CD4-positive, alpha-beta T cell treated with Interleukin-15 for 4 hours (primary cell): ENCODE results near the gene SMS.
"Not testable (repeated sequence)": the region's sequence is repeated elsewhere in the genome, so short reads cannot be mapped to it uniquely, and the experiment has no call there.

ENCODE experiments used
- DNase-seq: peaks from one replicate; pipeline ENCODE4 v3.0.0-alpha.2; 2020; ENCODE audit warnings: low spot score

SMS gene

DNA sequence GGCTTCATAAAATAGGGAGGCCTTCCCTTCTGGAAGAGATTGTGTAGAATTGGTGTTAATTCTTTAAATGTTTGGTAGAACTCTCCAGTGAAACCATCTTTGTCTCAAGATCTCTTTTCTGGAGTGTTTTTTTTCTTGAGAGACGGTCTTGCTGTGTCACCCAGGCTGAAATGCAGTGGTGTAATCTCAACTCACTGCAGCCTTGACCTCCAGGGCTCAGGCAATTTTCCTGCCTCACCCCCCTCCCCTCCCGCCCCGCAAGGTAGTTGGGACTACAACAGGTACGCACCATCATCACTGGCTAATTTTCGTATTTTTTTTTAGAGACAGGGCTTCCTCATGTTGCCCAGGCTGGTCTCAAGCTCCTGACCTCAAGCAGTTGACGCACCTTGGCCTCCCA lies 12.1 kb downstream of the SMS start:
- no peak for DNase-seq

DNA sequence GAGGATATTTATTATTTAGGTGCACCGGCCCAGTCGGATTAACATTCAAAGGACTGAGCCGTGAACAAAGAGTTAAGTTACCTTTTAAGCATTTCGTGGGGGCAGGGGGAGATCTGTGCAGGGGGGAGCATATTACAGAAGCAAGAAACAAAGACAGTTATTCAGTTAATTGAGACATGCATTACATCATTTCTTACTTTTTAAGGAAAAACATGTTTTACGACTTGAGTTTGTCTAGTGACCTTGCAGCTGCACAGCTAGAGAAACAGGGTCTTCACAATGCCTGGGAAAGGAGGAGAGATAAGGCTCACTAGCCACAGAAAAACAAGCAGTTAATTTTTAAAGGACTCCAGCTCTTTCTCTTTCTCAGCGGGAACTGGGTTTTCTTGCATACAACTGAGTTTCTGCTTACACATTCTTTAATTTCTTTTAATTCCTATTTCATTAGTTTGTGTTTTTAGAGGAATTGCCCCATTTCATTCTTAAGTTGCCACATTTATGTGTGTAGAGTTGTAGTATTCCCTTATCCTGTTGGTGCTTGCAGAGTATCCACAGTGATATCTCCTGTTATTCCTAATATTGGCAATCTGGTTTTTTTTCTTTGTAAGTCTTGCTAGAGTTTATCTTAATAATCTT lies 12.8 kb downstream of the SMS start:
- not testable (repeated sequence) for DNase-seq

DNA sequence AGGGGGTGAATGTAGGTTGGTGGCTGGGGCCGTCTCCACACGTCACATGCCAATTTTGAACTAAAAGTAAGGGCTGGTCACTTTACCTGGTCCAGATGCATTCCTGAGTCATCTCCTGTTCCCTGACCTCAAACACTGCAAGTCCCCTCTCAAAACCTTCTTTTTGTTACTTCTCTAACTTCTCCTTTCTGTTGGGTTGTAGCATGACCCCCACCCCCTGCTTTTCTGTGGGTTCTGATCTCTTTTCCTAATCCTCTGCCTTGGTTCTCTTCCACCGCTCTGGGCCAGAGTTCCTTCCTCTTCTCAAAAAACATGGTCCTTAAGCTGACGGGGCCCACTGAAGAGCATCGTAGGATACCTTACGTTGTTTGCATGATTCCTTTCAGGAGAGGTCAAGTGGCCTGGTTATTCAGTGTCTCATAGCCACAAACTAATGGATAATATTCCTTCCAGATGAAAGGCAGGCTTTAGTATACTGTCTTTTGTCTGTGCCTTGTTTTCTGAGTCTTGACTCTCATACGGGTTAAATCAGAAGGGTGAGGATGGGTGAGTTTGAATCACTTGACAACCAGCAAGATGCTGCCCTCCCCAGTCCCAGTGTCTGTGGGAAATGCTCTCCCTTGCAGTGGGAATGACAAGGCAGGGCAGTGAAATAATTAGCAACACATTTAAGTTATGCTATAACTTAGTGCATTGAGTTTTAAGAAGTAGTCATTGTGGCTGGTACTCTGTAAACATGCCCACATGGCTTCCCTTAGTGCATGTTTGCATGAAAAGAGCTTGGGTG lies 15.1 kb downstream of the SMS start:
- DNase-seq, result no peak

DNA sequence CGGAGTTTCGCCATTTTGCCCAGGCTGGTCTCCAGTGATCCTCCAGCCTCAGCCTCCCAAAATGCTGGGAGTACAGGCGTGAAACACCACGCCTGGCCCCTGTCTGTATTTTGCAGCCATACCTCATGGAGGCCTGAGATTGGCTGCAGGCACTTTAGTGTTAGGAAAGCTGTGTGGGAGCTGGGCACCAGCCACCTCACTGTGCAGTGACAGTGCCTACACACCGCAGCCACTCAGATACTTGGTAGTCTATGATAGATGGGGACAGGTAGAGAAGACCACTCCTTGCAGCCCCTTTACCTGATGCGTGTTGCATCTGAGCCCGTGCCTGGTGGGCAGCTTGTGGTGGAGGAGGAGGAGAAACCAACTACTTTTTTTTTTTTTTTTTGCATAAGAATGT lies 16.3 kb downstream of the SMS start:
- DNase-seq, result no peak

DNA sequence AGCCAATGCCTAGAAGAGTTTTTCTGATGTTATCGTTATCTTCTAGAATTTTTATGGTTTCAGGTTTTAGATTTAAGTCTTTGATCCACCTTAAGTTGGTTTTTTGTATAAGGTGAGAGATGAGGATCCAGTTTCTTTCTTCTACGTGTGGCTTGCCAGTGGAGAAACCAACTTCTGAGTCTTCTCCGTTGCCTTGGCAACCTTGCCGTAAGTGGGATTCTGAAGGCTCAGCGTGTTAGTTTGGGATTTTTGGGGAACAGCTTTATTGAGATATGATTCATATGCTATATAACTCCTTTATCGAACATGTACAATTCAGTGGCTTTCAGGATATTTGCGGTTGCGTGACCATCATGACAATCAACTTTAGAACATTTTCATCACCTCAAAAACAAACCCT lies 17.7 kb downstream of the SMS start:
- DNase-seq, result no peak

DNA sequence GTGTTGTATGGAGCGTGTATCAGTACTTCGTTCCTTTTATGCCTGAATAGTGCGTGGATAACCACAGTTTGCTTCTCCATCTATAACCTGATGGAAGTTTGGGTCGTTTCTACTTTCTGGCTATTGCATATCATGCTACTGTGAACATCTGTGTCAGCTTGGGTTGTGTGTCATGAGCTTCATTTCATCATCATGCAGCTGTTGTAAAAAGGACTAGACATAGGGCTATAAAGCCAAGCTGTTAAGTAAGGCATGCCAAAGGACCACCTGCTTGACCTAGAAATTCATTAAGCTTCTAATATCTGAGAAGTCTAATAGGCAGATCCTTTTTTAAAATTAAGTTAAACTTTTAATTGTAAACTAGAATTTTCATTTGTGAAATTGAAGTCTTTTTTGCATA lies 18.4 kb downstream of the SMS start:
- no peak for DNase-seq

DNA sequence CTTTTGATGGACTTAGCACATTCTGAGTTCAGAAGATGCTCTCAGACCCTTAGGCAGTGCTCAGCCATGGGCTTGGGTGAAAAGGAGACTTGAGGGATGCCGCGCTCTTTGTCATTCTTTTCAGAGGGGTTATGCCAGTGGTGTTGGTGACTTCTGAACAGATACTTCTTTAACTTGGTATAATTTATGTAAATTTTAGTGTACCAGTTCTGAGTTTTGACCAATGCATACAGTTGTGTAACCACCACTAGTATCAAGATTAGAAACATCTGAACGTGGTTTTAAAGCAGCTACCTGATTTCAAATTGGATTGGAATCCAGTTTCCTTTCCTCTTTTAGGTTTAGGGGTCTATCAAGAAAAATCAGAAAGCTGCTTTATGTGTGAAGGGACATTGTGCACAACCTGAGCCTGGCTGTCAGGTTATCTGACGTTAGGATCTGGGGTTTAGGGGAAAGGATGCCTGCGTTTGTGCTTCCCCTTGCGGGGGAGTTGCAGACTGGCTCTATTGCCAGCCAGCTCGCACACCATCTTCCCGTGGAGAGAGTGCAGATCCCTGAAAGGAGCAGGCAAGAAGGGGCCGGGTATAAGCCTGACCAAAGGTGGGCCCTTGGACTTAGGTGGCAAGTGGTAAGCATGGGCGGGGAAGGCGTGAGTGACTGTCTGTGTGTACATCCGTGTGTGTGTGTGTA lies 19.0 kb downstream of the SMS start:
- no peak for DNase-seq

DNA sequence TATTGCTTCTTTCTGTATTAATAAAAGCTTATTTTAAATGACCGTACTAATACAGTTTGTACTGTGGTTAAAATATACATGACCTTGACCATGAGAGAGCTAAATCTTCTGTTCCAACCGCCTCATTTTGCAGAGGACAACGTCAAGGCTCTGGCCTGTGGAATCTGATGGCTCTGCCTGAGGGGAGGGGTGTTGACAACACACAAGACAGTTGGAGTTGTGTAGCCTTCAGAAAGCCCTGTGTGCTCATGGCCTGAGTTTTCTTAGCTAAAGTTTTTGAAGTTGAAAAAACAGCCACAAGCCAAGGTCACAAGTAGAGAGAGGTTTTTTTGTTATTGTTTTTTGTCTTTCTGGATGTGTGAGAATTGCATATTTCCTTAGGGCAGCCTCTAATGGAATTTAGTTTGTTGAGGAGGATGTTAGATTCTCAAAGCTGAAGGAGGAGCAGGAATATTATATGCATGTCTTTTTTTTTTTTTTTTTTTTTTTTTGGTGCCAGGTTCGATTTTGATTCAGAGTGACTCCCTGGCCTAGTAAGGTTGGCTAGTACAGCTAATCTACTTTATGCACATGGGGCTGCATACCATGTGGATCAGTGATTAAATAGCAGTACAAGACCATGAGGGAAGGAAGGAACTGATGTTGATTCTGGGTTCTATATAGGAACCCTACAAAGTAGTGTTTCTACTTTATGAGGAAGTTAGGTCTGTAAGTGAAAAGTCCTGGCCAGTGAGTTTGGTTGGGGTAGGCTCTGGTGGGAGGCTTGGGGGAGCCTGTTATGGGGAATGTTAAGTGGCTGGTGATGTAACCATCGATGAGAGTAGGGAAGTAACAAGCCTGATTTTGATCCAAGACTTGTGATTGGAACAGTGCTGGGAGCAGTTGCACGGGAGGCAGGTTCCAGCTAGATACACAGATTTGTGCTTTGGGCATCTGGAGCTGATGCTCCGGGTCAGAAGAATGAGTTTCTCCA lies 20.3 kb downstream of the SMS start:
- DNase-seq, result no peak

DNA sequence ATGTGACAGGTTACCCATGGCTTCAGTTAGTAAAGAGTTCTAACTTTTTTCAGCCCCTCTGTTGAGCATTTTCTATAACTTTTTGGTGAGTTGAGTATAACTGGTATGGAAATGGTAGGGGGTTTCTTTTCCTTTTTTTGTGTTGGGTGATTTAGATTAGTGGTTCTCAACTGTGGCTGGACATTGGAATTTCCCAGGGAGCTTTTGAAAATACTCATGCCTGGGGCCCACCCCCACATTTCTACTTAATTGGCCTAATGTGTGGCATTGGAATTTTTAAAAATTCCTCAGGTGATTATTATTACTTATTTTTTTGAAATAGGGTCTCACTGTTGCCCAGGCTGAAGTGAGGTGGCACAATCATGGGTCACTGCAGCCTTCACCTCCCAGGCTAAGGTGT lies 21.9 kb downstream of the SMS start:
- no peak for DNase-seq

DNA sequence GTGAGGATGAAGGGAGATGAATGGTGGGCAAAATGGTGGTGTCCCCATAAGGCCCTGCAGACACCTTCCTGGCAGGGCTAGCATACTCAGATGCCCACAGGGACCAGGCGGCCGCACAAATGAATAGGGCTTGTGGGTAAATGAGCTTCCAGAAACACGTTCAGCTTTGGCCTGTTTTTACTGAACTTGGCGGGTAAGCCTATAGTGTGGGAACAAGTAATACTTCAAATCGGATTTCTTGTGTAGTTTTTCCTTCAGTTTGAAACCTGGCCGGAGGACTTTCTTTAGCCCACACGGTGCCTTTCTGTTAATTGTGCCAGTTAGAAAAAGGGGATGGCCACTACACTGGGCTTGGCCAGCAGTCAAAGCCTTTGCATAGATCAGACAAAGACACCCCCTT lies 22.8 kb downstream of the SMS start:
- DNase-seq, result no peak

DNA sequence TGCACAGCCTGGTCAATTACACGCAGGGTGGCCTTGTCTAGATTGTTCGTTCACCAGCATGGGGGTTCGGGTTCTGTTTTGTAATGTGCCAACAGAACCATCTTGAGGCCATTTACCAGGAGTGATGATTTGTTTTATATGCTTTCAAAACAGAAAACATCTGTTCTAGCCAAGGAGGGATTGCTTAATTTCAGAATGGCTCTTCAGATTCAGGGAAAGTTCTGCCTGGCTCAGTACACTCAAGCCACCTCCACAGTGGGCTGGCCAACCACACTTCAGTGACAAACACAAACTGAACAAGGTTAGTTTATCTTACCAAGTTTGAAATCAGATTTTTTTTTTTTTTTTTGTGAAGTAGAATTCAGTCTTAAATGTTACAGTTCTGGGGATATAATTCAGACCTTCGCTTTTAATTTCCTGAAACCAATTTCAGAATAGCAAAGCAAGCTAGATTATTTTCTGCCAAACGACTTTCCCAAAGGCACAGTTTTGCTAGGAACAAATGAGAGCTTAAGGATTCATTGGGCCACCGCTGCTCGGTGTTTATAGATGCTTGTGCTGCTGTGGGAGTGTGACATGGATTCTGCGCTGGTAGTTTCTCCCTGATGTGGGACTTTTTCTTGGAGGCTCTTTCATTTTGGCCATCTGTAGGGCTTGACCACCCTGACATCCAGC lies 23.4 kb downstream of the SMS start:
- no peak for DNase-seq

DNA sequence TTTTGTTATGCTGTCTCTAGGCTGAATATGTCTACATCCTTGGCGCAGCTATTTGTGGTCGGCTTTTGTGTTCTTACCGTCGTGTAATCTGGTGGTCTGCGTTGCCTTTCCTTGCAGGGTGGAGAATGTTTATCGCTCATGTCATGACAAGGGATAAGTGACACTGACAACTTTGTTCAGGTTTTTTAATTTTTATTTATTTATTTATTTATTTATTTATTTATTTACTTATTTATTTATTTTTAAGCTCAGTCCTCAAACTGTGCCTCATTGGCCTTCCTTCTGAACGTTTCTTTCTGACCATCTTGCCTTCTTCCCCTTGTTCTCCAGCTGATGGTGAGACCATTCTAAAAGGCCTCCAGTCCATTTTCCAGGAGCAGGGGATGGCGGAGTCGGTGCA lies 26.4 kb downstream of the SMS start:
- no peak for DNase-seq

DNA sequence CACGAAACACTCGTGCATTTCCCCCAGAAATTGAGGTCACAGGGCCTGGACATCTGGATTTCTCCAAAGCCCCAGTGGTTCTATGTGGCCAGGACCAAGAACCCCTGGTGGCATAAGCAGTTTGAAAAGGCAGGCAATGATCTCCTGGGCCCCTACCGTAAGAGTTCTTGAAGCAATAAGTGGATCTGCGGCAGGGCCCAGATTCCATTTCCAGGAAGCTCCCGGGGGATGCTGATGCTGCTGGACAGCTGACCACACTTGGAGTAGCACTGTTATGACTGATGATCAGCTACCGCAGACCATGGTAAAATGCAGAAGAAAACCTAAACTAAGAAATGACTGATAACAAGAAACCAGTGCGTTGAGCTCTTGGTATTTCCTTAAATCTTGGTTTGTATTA lies 27.8 kb downstream of the SMS start:
- no peak for DNase-seq

DNA sequence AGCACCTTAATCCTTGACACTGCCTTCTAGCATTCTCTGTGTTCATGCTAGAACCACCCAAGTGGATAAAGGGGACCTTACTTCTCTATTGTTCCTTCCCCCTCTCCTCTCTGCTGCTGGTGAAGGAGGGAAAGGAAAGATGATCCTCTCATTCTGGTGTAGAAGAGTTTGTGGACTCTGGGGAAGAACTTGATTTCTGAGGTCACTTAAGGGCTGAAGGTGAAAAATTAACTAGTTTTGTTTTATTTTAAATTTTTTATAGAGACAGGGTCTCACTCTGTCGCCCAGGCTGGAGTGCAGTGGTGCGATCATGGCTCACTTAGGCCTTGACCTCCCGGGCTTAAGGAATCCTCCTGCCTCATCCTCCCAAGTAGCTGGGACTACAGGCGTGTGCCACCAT lies 29.8 kb downstream of the SMS start:
- no peak for DNase-seq

DNA sequence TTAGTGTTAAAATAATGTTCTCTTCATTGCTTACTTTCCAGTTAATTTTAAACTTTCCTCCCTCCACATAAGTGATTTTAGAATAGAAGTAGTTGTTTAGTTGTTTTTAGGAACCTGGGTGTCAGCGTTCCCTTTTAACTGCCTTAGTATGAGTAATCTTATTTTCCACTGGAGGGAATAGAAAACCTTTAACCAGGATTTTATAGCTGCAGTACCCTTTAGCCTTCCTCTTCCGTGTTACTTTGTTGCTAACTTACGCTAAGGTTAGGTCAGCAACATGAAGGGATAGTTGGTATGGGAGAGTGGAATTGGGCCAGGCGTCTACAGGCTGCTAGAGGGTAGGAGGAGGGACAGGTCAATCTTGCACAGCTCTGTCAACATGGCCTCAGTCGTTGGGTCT lies 31.5 kb downstream of the SMS start:
- no peak for DNase-seq

DNA sequence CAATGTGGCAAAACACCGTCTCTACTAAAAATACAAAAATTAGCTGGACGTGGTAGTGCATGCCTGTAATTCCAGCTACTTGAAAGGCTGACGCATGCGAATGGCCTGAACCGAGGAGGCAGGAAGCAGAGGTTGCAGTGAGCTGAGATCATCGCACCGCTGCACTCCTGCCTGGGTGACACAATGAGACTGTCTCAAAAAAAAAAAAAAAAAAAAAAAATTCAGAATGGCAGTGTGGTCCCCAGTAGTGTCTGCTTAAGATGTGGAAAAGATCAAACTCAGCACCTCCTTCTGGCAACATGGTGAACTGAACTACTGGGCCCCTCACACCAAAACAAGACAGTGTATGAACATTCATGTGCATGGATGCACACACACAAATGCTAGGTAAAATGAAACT lies 32.2 kb downstream of the SMS start:
- peak; percentile 47 for DNase-seq

DNA sequence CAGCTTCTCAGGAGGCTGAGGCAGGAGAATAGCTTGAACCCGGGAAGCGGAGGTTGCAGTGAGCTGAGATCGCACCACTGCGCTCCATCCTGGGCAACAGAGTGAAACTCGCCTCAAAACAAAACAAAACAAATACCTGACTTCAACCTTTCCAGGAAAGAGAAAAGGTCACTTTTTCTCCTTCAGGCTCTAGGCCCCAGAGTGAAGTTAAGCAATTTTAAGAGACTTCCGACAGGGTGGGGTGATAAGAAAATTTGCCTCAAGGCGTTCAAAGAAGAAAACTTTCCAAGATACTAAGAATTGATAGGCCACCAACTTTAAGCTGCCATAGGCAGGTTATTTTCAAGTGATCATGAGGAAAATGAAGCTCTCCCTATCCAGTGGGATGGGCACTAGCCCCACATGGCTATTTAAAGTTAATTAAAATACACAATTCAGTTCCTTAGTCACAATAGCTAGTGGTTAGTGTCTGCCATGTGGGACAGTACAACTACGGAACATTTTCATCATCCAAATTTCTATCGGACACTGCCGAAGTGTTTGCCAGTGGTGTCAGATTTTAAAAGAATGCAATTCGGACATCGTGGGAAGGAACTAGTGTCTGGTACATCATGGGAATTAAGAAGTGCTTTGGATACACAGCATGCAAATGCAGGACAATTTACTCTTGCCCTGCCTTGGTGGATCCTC lies 33.0 kb downstream of the SMS start:
- DNase-seq, result no peak

DNA sequence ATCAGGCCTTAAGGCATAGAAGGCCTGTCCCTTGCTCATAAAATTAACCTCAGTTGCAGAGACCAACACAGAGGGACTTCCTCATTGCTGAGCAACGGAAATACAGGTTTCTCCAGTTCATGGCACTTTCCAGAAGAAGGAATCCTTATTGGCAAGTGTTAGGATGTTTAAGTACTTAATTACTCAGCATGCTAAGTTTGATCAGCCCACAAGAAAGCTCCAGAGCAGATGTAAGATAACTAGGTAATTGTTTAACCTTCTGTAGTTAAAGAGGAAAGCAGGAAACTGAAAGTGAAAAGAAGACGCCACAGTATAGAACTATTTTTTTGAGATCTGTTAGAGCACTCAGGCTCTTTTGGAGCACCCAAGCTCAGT lies 33.5 kb downstream of the SMS start:
- DNase-seq, result peak; percentile 11

DNA sequence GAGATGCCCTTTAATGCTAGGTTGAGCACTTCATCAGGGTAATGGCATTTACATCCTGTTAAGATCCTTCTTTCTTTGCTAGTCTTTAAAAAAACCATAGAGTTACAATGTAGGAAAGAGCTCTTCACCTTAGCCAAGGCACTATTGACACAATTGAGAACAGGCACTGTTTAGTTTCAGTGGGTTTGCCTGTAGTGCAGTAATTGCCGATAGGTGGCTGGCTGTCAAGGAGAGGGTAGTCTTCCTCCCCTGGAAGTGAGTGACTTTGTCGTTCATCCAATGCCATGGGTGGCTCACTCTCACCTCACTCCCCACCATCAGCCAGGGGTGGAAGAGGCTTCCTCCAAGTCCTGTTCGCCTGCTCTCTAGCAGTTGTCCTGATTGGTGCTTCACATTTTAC lies 34.7 kb downstream of the SMS start:
- DNase-seq, result no peak

DNA sequence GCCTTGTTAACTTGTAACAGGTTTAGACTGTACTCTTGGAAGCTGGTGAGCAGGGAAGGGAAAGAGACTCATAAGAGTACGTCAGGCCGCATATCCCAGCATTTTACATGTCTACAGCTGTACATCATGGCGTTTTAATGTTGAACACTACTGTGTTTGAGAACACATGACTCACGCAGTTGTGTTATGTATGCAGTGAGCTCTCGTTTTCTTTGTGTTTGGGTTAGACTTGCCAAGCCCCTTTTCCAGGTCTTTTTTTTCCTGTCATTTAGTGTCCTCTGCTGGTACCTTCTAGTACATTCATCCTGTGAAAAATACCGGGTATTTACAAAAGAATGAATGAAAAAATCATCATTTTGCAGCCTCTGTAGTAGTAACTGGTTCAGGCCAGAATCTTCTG lies 35.3 kb downstream of the SMS start:
- no peak for DNase-seq

DNA sequence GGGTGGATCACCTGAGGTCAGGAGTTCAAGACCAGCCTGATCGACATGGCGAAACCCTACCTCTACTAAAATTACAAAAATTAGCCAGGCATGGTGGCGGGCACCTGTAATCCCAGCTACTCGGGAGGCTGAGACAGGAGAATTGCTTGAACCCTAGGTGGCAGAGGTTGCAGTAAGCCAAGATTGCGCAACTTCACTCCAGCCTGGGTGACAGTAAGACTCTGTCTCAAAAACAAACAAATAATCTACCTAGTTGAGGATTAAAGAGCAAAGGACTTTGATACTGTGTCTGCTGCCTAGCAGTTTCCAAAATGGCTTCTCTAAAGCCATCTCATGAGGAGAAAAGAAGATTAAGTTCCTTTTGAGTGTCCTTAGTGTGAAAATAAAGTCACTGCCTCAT lies 37.8 kb downstream of the SMS start:
- DNase-seq, result no peak
